ENCODE results near the gene AKT2. TPM values are rescaled to one million over a fixed set of nuclear protein-coding genes. Genes with fewer than 3 reads are reported as not detected.
A peak's percentile ranks its signal among the peaks of the same experiment; 100 is the strongest.

AKT2 gene
- total RNA-seq, 1 experiment from 2014 or later = 150 TPM

DNA sequence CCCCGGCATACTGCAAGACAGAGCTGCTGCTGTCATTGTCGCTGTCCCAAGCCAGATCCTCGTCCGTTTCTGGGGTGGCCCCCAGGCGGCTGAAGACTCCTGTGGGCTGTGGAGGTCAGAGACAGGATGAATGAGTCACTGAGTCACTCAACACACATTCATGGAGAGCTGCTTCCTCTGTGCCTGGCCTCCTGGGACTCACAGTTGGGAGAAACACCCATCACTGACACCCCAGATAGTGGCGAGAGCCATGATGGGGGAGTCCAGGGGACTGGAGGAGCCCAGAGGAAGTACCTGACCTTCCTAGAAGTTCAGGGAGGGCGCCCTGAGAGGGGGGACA lies 37.1 kb upstream of the AKT2 start:
- Histone ChIP-seq H2BK20ac (ENCODE audit: low read depth, low read length, poor library complexity, severe bottlenecking) (no peak overlapping the region), H4K91ac (ENCODE audit: insufficient read length, low read depth, low read length) (no peak overlapping the region), H3K4ac (ENCODE audit: low read depth, low read length) (no peak overlapping the region), H3K56ac (ENCODE audit: insufficient read length, low read depth, low read length) (no peak overlapping the region), H3K23me2 (ENCODE audit: insufficient read length, low read depth, low read length, poor library complexity, severe bottlenecking) (no peaks in the 10 kb centered on the region), H3K27ac (ENCODE audit: insufficient read length, low read depth, low read length) (no peak overlapping the region), H3K9me3 (ENCODE audit: control insufficient read depth, low read depth, low read length) (no peaks in the 10 kb centered on the region), H3K23ac (ENCODE audit: insufficient read length, low read depth, low read length) (no peak overlapping the region), H4K20me1 (ENCODE audit: control insufficient read depth, insufficient read depth, insufficient read length) (no peaks in the 10 kb centered on the region), H3K14ac (ENCODE audit: insufficient read depth, low read length) (no peak overlapping the region), H3K79me1 (ENCODE audit: insufficient read depth, low read depth, low read length, poor library complexity, severe bottlenecking) (no peaks in the 10 kb centered on the region), H4K5ac (ENCODE audit: insufficient read length, low read depth, low read length) (no peak overlapping the region), H4K8ac (replicated peaks; ENCODE audit: insufficient read length, low read depth, low read length) (no peak overlapping the region), H3T11ph (ENCODE audit: low read length) (no peak overlapping the region), H3K9ac (ENCODE audit: extremely low read depth, insufficient read length, low read length) (no peak overlapping the region), H3K4me2 (ENCODE audit: insufficient read depth, insufficient read length, low read length) (no peak overlapping the region), H2BK120ac (ENCODE audit: low read depth, low read length, poor library complexity, severe bottlenecking) (no peak overlapping the region), H2BK5ac (ENCODE audit: insufficient read length, low read length) (no peak overlapping the region), H2BK12ac (ENCODE audit: insufficient read length, low read depth, low read length) (no peak overlapping the region), H3K27me3 (ENCODE audit: insufficient read depth, low read length) (no peaks in the 10 kb centered on the region; the same call in 1 of the 2 replicates), H3K4me1 (ENCODE audit: insufficient read depth, low read length) (no peaks in the 10 kb centered on the region), H2AK5ac (ENCODE audit: insufficient read length, low read length) (no peak overlapping the region), H2BK15ac (ENCODE audit: low read depth, low read length) (no peak overlapping the region), H2AFZ (ENCODE audit: low read length) (no peak overlapping the region), H3K79me2 (ENCODE audit: insufficient read depth, low read length) (no peaks in the 10 kb centered on the region), H3K18ac (ENCODE audit: insufficient read length, low read depth, low read length) (no peak overlapping the region)
- DNase-seq = no peak
- Mint-ChIP-seq H3K27ac (peak overlapping the region in 1 of 3 experiments; percentile 49; a peak in 1 of 7 replicates), H3K9me3 (no peaks in the 10 kb centered on the region; a peak in 1 of 5 replicates), H3K4me3 (no peak overlapping the region), H3K36me3 (ENCODE audit: insufficient read depth in 1 of 3, low read depth in 3 of 3) (peaks cover 9 to 73% (median 48%) of the 10 kb centered on the region in 3 experiments; a peak in 6 of 7 replicates), H3K4me1 (peaks cover 0 to 4% of the 10 kb centered on the region in 2 experiments; a peak in 1 of 4 replicates), H3K27me3 (ENCODE audit: low read depth) (no peaks in the 10 kb centered on the region)
- TF ChIP-seq, protein P1, sequence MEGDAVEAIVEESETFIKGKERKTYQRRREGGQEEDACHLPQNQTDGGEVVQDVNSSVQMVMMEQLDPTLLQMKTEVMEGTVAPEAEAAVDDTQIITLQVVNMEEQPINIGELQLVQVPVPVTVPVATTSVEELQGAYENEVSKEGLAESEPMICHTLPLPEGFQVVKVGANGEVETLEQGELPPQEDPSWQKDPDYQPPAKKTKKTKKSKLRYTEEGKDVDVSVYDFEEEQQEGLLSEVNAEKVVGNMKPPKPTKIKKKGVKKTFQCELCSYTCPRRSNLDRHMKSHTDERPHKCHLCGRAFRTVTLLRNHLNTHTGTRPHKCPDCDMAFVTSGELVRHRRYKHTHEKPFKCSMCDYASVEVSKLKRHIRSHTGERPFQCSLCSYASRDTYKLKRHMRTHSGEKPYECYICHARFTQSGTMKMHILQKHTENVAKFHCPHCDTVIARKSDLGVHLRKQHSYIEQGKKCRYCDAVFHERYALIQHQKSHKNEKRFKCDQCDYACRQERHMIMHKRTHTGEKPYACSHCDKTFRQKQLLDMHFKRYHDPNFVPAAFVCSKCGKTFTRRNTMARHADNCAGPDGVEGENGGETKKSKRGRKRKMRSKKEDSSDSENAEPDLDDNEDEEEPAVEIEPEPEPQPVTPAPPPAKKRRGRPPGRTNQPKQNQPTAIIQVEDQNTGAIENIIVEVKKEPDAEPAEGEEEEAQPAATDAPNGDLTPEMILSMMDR (conservative IDR thresholded peaks at IDR 0.05) = no peak
- no CpG with 5 or more reads among the region's 7 CpGs for WGBS (ENCODE audit: extremely low coverage, insufficient read length, low lambda C conversion rate)
